Measurements from ENCODE around the gene EVX2.

EVX2 gene

GRCh38 chr2:176063958-176064357 lies 19.8 kb downstream of the EVX2 start:
- TF ChIP-seq MYC (IDR thresholded peaks at IDR 0.05; ENCODE audit: low read depth, low read length) (no peak), MAX (IDR thresholded peaks at IDR 0.05; ENCODE audit: low read depth, low read length) (no peak), POLR2A (IDR thresholded peaks at IDR 0.05; ENCODE audit: extremely low read depth, insufficient read length) (no peak)
- no peak overlapping the region for H3K4me3 ChIP-seq (ENCODE audit: low read depth, low read length)
- DNase-seq (ENCODE audit: low read depth): no peak

GRCh38 chr2:176056406-176056805 lies 27.4 kb downstream of the EVX2 start:
- no peak for TF ChIP-seq MYC (IDR thresholded peaks at IDR 0.05; ENCODE audit: low read depth, low read length)
- TF ChIP-seq MAX (IDR thresholded peaks at IDR 0.05; ENCODE audit: low read depth, low read length): no peak
- no peak for TF ChIP-seq POLR2A (IDR thresholded peaks at IDR 0.05; ENCODE audit: extremely low read depth, insufficient read length)
- no peak for TF ChIP-seq CTCF (IDR thresholded peaks at IDR 0.05; ENCODE audit: low read depth, low read length)

GRCh38 chr2:176039375-176039774 lies 44.4 kb downstream of the EVX2 start:
- H3K4me3 ChIP-seq (ENCODE audit: low read depth, low read length): no peak overlapping the region
- DNase-seq (ENCODE audit: low read depth): peak; percentile 40
- no peak for TF ChIP-seq MAX (IDR thresholded peaks at IDR 0.05; ENCODE audit: low read depth, low read length)
- TF ChIP-seq POLR2A (IDR thresholded peaks at IDR 0.05; ENCODE audit: extremely low read depth, insufficient read length): no peak
- TF ChIP-seq MYC (IDR thresholded peaks at IDR 0.05; ENCODE audit: low read depth, low read length): no peak
- TF ChIP-seq CTCF (IDR thresholded peaks at IDR 0.05; ENCODE audit: low read depth, low read length): no peak

More at GRCh38 chr2:176056406-176056805, 27.4 kb downstream of the EVX2 start:
- no peak overlapping the region for H3K4me3 ChIP-seq (ENCODE audit: low read depth, low read length)
- DNase-seq (ENCODE audit: low read depth): no peak

- DNase-seq (ENCODE audit: low read depth): no peak
- TF ChIP-seq CTCF (IDR thresholded peaks at IDR 0.05; ENCODE audit: low read depth, low read length) (no peak), MAX (IDR thresholded peaks at IDR 0.05; ENCODE audit: low read depth, low read length) (no peak), MYC (IDR thresholded peaks at IDR 0.05; ENCODE audit: low read depth, low read length) (no peak), POLR2A (IDR thresholded peaks at IDR 0.05; ENCODE audit: extremely low read depth, insufficient read length) (no peak)
These were observed 45.1 kb downstream of the EVX2 start for GRCh38 chr2:176038694-176039093.

GRCh38 chr2:176035013-176035691 lies 48.6 kb downstream of the EVX2 start:
- no peak overlapping the region for H3K4me3 ChIP-seq (ENCODE audit: low read depth, low read length)
- no peak for DNase-seq (ENCODE audit: low read depth)
- TF ChIP-seq POLR2A (IDR thresholded peaks at IDR 0.05; ENCODE audit: extremely low read depth, insufficient read length) (no peak), MYC (IDR thresholded peaks at IDR 0.05; ENCODE audit: low read depth, low read length) (no peak), MAX (IDR thresholded peaks at IDR 0.05; ENCODE audit: low read depth, low read length) (no peak), CTCF (IDR thresholded peaks at IDR 0.05; ENCODE audit: low read depth, low read length) (no peak)

More at GRCh38 chr2:176038694-176039093, 45.1 kb downstream of the EVX2 start:
- H3K4me3 ChIP-seq (ENCODE audit: low read depth, low read length): no peak overlapping the region

- TF ChIP-seq MYC (IDR thresholded peaks at IDR 0.05; ENCODE audit: low read depth, low read length): no peak
- no peak for TF ChIP-seq MAX (IDR thresholded peaks at IDR 0.05; ENCODE audit: low read depth, low read length)
- TF ChIP-seq POLR2A (IDR thresholded peaks at IDR 0.05; ENCODE audit: extremely low read depth, insufficient read length): no peak
- no peak for TF ChIP-seq CTCF (IDR thresholded peaks at IDR 0.05; ENCODE audit: low read depth, low read length)
- H3K4me3 ChIP-seq (ENCODE audit: low read depth, low read length): no peak overlapping the region
- no peak for DNase-seq (ENCODE audit: low read depth)
These were observed 56.0 kb downstream of the EVX2 start for GRCh38 chr2:176027806-176028205.
